Loucy (cell line): ENCODE results near the gene RASSF4.

Experiments
- CTCF ChIP-seq: fragments of 200-600 bp; sonication (generic); conservative IDR thresholded peaks from 2 replicates; pipeline ENCODE4 v1.5.1; 2014; ENCODE audit warnings: mild to moderate bottlenecking, antibody characterized with exemption, low read length
- EZH2phosphoT487 ChIP-seq: fragments of 200-600 bp; IDR thresholded peaks from 2 replicates; pipeline ENCODE4 v1.6.1; 2018; ENCODE audit warnings: antibody characterized with exemption, mild to moderate bottlenecking, moderate library complexity, borderline replicate concordance

DNA sequence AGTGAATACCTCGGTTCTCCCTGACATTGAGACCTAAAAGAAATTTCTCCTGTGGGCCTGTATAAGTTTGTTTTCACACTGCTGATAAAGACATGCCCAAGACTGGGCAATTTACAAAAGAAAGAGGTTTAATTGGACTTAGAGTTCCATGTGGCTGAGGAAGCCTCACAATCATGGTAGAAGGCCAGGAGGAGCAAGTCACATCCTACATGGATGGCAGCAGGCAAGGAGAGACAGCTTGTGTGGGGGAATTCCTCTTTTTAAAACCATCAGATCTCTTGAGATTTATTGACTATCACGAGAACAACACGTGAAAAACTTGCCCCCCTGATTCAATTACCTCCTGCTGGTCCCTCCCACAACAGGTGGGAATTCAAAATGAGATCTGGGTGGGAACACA is 41.8 kb upstream of the RASSF4 start:
- TF ChIP-seq CTCF = no peak
- TF ChIP-seq EZH2phosphoT487 = no peak
